HG03060 (cell line): ENCODE data around the gene TAF4B.
"Not testable (repeated sequence)": the region's sequence is repeated elsewhere in the genome, so short reads cannot be mapped to it uniquely, and the experiment has no call there.

Experiments
- ATAC-seq: cut with Tn5 transposase; IDR thresholded peaks from one replicate; pipeline ENCODE4 v1.9.1; 2021; ENCODE audit warnings: low read depth, moderate number of reproducible peaks; ENCODE audit not compliant: unreplicated experiment

TAF4B gene

GRCh38 chr18:26301681-26302080 is 75.4 kb downstream of the TAF4B start:
- ATAC-seq: no peak

GRCh38 chr18:26303222-26303621 is 77.0 kb downstream of the TAF4B start:
- not testable (repeated sequence) for ATAC-seq

- no peak for ATAC-seq
Measured at GRCh38 chr18:26304511-26304910, 78.3 kb downstream of the TAF4B start.

- no peak for ATAC-seq
Measured at GRCh38 chr18:26307161-26307773, 81.0 kb downstream of the TAF4B start.

GRCh38 chr18:26309281-26309680 is 83.0 kb downstream of the TAF4B start:
- no peak for ATAC-seq

- ATAC-seq: no peak
Measured at GRCh38 chr18:26312199-26312598, 86.0 kb downstream of the TAF4B start.

- ATAC-seq: no peak
Measured at GRCh38 chr18:26317398-26317797, 91.2 kb downstream of the TAF4B start.

GRCh38 chr18:26320686-26321085 is 94.4 kb downstream of the TAF4B start:
- no peak for ATAC-seq

- ATAC-seq: no peak
Measured at GRCh38 chr18:26322890-26323653, 96.8 kb downstream of the TAF4B start.

- ATAC-seq: no peak
Measured at GRCh38 chr18:26325771-26326170, 99.5 kb downstream of the TAF4B start.

- no peak for ATAC-seq
Measured at GRCh38 chr18:26327062-26327461, 100.8 kb downstream of the TAF4B start.

GRCh38 chr18:26332991-26333390 is 106.7 kb downstream of the TAF4B start:
- ATAC-seq: no peak

GRCh38 chr18:26335156-26335555 is 108.9 kb downstream of the TAF4B start:
- no peak for ATAC-seq

GRCh38 chr18:26335571-26336487 is 109.6 kb downstream of the TAF4B start:
- no peak for ATAC-seq

- no peak for ATAC-seq
Measured at GRCh38 chr18:26336572-26336971, 110.3 kb downstream of the TAF4B start.

GRCh38 chr18:26342646-26343045 is 116.4 kb downstream of the TAF4B start:
- ATAC-seq: no peak

- no peak for ATAC-seq
Measured at GRCh38 chr18:26350961-26351360, 124.7 kb downstream of the TAF4B start.

GRCh38 chr18:26356045-26356785 is 130.0 kb downstream of the TAF4B start:
- ATAC-seq: peak; percentile 38

GRCh38 chr18:26357960-26358359 is 131.7 kb downstream of the TAF4B start:
- ATAC-seq: no peak

- ATAC-seq: no peak
Measured at GRCh38 chr18:26362021-26362420, 135.8 kb downstream of the TAF4B start.
